Measurements from ENCODE around the gene EML5. TPM values are rescaled to one million over a fixed set of nuclear protein-coding genes. Genes with fewer than 3 reads are reported as not detected.

EML5 gene
- total RNA-seq, 1 donor: under 0.01 TPM

DNA sequence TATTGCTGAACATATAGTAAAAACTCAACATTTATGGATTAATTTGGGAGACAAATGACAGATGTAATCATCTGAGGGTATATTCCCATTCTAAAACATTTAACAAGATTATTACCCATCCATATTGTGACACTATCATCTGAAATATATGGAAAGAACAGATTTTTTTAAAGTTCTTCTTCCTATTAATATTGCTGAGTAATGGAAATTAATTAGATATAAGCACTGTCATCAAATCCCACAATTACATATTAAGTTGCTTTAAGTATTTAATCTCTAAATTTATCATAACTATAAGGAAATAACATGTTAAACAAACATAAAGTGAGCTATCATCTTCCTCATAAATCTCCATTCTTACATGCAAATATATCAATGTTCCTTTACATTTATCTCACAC is 22.0 kb downstream of the EML5 start:
- TF ChIP-seq, protein P1, sequence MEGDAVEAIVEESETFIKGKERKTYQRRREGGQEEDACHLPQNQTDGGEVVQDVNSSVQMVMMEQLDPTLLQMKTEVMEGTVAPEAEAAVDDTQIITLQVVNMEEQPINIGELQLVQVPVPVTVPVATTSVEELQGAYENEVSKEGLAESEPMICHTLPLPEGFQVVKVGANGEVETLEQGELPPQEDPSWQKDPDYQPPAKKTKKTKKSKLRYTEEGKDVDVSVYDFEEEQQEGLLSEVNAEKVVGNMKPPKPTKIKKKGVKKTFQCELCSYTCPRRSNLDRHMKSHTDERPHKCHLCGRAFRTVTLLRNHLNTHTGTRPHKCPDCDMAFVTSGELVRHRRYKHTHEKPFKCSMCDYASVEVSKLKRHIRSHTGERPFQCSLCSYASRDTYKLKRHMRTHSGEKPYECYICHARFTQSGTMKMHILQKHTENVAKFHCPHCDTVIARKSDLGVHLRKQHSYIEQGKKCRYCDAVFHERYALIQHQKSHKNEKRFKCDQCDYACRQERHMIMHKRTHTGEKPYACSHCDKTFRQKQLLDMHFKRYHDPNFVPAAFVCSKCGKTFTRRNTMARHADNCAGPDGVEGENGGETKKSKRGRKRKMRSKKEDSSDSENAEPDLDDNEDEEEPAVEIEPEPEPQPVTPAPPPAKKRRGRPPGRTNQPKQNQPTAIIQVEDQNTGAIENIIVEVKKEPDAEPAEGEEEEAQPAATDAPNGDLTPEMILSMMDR (IDR thresholded peaks at IDR 0.05; ENCODE audit: insufficient read depth, low read length): no peak
- no peak for DNase-seq (ENCODE audit: low read depth)
- H3K4me3 ChIP-seq (ENCODE audit: low read depth, low read length): no peak overlapping the region

DNA sequence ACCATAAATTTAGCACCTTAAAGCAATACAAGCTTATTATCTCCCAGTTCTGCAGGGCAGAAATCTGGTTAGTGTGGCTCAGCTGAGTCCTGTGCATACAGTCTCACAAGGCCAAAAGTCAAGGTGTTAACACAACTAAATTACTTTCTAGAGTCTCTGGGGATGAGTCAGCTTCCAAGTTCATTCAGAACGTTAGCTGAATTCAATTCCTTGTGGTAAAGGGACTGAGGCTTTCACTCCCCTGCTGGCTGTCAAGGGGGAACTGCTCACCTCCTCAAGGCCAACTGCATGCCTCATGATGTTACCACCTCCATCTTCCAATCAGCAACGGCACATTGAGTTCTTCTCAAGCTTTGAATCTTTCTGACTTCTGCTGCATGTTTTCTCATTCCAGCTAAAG is 27.6 kb downstream of the EML5 start:
- TF ChIP-seq, protein P1 (IDR thresholded peaks at IDR 0.05; ENCODE audit: insufficient read depth, low read length): no peak
- no peak overlapping the region for H3K4me3 ChIP-seq (ENCODE audit: low read depth, low read length)
- peak; percentile 2 for DNase-seq (ENCODE audit: low read depth)

DNA sequence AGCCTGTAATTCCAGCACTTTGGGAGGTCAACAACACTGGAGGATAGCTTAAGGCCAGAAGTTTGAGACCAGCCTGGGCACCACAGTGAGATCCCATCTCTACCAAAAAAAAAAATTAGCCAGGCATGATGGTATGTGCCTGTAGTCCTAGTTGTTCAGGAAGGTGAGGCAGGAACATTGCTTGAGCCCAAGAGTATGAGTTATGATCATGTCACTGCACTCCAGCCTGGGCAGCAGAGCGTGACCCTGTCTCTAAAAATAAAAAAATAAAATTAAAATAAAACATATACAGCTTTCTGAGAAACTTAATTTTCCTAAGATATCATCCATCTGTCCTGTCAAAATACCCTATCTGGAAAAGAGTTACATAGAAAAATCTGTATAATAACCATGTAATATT is 38.9 kb downstream of the EML5 start:
- DNase-seq (ENCODE audit: low read depth): no peak
- TF ChIP-seq, protein P1 (IDR thresholded peaks at IDR 0.05; ENCODE audit: insufficient read depth, low read length): no peak
- H3K4me3 ChIP-seq (ENCODE audit: low read depth, low read length): no peak overlapping the region

DNA sequence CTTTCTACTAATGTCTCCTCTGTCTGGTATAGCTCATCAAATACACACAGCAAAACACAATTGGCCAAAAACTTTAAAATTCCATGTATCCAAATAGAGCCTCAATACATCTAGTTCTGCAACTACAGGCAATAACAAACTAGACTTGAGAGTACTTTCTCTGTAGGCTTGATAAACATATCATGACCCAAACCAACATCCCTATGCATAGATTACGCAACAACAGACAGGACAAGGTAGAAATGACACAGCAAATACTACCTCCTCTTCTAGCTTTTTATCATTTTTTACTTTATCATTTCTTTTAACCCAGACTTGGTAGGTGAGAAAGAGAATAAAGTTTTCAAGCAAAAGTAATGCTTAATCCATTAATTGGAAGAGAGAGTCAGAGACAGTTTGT is 41.8 kb downstream of the EML5 start:
- TF ChIP-seq, protein P1 (IDR thresholded peaks at IDR 0.05; ENCODE audit: insufficient read depth, low read length): no peak
- no peak for DNase-seq (ENCODE audit: low read depth)
- no peak overlapping the region for H3K4me3 ChIP-seq (ENCODE audit: low read depth, low read length)

DNA sequence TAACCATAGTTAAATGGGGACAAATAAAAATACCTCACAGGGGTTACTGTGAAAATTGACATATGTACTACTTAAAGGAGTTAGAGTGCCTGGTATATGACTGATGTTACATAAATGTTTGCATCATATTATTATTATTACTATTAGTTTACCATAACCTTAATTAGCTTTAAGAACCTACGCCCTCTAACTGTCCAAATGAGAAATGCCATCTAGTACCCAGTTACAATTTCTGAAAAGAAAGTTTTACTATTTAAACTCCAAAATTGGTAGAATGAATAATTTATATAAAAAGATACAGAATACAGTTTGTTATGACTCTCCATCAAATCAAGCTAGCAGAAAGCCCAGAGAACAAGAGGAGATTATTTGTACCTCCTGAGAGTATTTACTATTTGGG is 42.3 kb downstream of the EML5 start:
- DNase-seq (ENCODE audit: low read depth): no peak
- TF ChIP-seq, protein P1 (IDR thresholded peaks at IDR 0.05; ENCODE audit: insufficient read depth, low read length): no peak
- no peak overlapping the region for H3K4me3 ChIP-seq (ENCODE audit: low read depth, low read length)

DNA sequence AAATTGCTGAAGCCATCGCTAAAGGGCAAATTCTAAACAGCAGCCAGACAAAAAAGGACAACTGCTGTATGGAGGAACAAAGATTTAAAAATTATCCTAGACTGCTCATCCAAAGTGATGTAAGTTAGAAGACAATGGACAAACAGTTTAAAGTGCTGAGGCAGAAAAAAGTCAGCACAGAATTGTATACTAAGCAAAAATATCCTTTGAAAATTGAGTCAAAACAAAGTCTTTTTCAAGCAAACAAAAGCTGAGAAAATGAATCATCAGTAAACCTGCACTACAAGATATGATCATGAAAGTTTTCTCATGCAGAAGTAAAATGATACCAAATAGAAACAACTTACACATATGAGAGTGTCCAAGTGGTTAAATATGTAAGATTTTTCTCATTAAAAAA is 43.6 kb downstream of the EML5 start:
- no peak overlapping the region for H3K4me3 ChIP-seq (ENCODE audit: low read depth, low read length)
- no peak for DNase-seq (ENCODE audit: low read depth)
- TF ChIP-seq, protein P1 (IDR thresholded peaks at IDR 0.05; ENCODE audit: insufficient read depth, low read length): no peak

DNA sequence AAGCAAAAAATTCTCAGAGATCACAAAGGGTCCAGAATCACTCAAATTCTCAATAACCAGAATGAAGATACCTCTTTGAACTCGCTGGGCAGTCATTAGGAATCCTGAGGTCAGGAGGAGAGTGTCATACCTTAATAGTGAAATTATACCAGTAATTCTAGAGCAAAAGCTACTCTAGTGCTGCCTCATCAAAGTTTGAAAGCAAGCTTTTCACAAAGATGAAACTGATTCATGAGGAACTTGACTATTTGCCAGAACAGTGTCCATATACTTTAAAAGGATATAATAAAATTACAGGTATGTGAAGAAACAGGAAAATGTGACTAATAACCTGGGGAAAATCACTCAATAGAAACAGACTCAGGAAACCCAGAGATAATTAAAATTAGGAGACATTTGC is 44.5 kb downstream of the EML5 start:
- DNase-seq (ENCODE audit: low read depth): no peak
- TF ChIP-seq, protein P1 (IDR thresholded peaks at IDR 0.05; ENCODE audit: insufficient read depth, low read length): no peak
- H3K4me3 ChIP-seq (ENCODE audit: low read depth, low read length): no peak overlapping the region

All from fibroblast of the aortic adventitia (primary cell).